HG03565 (cell line): ENCODE data around the gene PMEPA1.

Source experiments
- ATAC-seq: cut with Tn5 transposase; IDR thresholded peaks from one replicate; pipeline ENCODE4 v1.9.1; 2021; ENCODE audit warnings: mild to moderate bottlenecking, moderate library complexity; ENCODE audit not compliant: unreplicated experiment

Gene PMEPA1

DNA sequence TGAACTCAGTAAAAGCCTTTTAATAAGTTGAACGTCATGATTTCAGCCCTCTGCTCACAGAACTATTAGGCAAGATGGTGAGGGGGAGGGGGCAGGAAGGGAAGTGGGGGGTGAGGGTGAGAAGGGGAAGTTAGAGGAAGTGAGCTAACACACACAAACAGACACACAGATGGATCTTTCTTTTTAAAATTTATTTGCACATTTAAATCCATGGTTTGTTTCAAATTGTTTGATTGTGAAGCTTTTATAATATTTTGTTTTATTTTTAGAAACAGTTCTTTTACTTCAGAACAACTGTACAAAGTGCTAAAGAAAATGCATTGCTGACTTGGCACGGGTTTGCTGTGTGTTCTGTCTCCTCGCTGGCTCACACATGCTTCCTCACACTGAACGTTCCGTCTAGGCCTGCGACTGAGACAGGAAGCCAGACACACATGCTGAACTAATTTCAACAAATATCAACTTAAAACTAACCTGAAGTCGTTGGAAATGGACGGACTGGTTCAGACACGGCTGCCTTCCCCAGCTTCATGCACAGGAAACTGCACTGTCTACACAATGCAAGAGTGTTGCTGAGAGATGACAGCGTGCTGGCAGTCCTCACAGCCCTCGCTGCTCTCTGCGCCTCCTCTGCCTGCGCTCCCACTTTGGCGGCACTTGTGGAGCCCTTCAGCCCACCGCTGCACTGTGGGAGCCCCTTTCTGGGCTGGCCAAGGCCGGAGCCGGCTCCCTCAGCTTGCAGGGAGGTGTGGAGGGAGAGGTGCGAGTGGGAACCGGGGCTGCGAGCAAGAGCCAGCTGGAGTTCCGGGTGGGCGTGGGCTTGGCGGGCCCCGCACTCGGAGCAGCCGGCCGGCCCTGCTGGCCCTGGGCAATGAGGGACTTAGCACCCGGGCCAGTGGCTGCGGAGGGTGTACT lies 81.5 kb downstream of the PMEPA1 start:
- ATAC-seq = no peak

DNA sequence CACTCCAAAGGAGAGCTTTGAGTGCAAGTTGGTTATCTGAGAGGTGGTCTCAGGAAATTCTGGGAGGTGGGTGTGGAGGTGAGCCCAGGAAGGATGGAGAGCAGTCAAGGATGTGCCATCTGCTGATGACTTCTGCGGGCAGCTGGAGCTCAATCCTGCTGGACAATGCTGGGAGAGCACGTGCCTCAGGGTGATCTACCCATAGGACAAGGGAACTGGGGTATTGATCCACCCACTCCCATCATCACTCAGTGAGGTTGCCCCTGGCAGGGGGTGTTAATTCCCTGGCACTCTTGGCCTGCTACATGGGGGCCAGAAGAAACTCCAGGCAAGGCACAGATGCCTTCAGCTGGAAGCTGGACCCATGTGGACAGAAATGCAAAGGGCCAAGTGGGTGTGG lies 82.5 kb downstream of the PMEPA1 start:
- no peak for ATAC-seq

DNA sequence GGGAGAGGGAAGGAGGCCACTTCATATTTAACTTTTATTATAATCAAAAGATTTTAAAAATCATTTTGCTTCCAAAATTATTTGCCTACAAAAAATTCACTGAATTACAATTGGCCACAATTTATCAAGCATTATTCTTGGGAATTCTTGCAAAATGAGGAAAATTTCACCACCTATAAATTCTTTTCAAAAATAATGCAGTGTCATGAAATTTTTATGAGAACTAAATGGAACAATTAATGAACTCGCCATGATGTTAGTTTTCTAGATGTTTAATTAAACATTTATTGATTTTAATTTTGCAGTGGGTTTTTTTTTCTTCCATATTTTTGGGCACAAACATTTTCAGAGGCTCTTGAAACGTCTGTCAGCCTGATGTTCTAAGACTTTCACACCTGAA lies 83.8 kb downstream of the PMEPA1 start:
- ATAC-seq = no peak

DNA sequence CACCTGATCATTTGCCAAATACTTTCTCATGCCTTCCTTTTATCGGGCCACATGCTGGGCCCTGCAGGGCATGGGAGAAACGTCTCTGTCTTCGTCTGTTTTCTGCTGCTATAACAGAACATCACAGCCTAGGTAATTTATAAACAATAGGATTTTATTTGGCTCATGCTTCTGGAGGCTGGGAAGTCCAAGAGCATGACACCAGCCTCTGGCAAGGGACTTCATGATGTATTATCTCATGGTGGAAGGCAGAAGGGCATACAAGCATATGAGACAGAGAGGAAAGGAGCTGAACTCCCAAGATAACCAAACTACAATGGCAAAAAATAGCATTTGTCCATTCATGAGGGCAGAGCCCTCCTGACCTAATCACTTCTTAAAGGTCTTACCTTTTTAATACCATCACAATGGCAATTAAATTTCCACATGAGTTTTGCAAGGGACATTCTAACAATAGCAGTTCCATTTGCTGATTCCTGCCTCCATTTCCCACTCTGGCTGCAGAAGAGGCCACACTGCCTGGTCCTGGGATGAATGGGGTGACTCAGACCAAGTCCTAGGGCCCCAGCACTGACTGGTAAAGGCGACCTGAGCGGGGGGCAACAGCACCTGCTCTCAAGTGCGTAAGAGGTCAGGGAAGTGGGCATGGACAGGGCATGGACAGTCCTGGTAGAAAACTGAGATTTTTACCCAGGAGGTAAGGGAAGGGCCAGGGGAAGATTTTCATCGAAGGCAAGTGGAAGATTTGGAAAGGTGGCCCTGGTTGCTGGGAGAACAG lies 84.4 kb downstream of the PMEPA1 start:
- ATAC-seq = no peak

DNA sequence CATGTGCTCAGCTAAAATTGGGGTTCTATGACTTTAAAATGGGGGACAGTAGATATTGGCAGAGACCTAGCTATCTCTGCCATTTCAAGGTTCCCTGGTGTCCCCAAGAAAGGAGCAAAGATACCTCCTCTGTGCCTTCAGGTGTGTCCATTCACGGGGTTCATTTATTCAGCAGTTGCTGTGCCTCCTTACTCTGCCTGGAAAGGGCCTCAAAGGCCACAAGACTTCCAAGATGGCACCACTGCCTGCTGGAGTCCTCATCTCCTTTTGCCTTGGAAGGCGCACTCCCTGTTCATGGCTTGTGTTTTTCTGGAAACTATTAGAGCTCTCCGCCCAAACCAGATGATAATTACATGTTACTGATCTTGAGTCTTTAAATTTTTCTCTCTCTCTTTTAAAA lies 85.7 kb downstream of the PMEPA1 start:
- no peak for ATAC-seq

DNA sequence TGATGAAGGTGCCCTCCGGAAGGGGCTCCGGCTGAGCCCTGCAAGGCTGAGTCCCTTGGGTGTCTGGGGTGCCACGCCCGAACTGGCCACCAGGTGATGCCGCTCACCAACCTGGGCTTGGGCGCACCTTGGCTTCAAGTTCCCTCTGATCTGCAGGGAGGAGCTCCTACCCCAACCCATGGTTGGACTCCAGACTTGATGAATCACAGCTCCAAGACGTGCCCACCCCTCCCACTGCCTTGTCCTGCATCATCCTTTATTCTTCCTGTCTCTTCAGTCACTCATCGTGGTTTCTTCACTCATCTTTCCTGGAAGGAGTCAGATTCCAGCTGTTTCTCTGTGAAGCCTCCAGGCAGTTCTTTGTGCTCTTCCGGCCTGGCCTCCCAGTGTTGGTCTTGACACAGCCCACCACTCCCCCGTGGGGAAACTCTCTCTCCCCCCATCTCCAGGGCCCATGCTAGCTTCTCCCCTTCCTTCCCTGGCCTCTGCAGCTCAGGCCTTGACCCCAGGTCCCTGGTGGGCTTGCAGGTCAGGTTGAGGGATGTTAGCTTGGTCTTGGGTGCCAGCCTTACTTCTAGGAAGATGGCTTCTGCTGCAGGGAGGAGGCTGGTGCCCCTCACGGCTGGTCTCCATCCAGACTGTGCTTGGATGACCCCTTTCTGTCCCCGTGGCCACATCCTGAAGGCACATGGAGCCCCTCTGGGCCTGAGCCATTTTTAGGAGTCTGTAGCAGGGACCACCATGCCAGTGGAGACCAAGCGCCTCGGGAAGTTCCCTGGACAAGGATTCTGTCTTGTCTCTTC lies 87.0 kb downstream of the PMEPA1 start:
- ATAC-seq = no peak

GRCh38 chr20:57622201-57622570 lies 87.6 kb downstream of the PMEPA1 start:
- ATAC-seq = no peak

DNA sequence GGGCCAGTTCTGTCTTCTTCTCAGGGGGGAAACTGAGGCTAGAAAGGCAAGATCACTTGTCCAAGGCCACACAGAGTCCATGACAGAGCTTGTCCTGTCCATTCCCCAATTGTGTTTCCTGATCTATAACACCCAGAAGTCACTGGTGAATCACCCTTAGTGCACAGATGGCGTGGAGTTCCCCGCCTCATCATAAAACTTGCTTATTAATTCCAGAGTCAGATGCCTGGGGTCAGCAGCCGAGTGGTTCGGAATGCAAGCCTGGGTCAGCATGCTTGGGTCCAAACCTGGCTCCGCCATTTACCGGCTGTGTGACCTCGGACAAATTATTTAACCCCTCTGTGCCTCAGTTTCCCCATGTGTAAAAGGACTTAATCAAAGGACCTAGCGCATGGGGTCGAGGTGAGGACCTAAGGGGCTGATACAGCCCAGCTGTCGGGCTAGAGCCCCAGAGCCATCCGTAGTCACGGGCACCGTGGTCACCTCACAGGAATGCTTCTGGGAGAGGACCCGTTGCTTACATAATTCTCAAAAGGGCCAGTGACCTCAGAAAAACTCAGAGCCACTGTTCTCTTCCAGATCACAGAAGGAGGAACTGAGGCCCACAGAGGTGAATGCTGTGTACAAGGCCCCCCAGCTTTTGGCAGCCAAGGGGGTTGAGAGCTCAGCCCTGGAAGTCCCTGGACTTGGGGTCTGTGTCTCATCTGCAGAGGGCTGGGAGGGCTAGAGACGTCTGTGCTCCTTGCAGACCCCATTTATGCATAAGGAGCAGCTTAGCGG lies 88.2 kb downstream of the PMEPA1 start:
- ATAC-seq = no peak

DNA sequence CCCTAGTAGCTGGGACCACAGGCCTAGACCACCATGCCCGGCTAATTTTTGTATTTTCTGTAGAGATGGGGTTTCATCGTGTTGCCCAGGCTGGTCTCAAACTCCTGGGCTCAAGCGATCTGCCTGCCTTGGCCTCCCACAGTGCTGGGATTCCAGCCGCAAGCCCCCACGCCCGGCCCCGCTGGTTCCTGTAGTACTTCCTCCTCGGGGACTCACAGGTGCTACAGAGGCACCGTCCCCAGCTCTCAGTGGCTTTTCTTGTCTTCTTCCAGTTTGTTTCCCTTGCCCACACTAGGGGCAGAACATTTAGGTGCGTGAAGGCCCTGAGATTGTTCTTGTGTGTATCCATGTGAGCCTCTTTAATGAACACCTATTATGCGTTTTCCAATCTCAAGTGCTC lies 88.8 kb downstream of the PMEPA1 start:
- ATAC-seq = no peak

GRCh38 chr20:57620274-57620990 lies 89.4 kb downstream of the PMEPA1 start, which contains the start of gene ZBP1:
TSS of gene ZBP1 (minus strand) at chr20:57620426. CDS start at chr20:57620295, 131 bp downstream.
- peak; percentile 33 for ATAC-seq

DNA sequence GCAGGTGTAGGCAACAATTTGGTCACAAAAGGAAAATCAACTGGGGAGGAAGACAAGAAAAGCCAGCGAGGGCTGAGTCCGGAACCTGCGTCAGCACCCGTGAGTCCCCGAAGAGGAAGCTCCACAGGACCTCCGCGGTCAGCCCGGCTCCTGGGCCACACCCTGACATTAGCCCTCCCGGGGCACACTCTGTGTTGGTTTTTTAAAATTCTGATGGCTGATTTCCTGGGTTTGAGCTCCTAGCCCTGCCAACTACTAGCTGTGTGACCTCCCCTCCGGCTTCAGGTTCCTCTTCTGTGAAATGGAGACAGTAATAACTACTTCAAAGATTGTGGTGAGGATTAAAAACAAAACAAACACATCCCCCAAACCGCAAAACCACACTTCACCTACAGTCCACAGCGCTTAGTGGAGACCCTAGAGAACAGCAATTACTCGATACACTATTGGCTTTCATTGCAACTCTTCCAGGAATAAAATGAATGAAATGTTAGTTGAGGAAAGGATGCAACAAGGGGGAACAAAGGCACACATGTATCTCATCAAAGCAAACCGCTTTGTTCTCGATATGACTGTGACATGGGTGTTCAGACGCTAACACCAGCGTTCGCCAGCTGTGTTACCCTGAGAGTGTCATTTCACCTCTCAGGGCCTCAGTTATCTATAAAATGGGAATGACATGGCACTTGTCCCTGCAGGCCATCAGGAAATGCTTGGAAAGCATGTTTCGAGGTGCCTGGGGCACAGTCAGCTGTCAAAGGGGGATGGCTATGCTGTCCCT lies 90.6 kb downstream of the PMEPA1 start:
- ATAC-seq = peak; percentile 55

DNA sequence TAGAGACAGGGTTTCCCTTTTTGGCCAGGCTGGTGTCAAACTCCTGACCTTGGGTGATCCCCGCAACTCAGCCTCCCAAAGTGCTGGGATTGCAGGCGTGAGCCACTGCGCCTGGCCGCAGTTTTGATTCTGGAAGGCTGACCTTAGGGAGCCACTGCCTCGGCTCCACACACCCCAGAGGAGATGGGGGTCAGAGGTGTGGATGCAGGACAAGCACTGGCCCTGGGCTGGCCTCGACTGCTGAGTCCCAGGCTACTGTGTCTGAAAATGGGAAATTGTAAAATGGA lies 91.1 kb downstream of the PMEPA1 start:
- ATAC-seq = no peak

- no peak for ATAC-seq
Observed at GRCh38 chr20:57618091-57618763, 91.6 kb downstream of the PMEPA1 start.

DNA sequence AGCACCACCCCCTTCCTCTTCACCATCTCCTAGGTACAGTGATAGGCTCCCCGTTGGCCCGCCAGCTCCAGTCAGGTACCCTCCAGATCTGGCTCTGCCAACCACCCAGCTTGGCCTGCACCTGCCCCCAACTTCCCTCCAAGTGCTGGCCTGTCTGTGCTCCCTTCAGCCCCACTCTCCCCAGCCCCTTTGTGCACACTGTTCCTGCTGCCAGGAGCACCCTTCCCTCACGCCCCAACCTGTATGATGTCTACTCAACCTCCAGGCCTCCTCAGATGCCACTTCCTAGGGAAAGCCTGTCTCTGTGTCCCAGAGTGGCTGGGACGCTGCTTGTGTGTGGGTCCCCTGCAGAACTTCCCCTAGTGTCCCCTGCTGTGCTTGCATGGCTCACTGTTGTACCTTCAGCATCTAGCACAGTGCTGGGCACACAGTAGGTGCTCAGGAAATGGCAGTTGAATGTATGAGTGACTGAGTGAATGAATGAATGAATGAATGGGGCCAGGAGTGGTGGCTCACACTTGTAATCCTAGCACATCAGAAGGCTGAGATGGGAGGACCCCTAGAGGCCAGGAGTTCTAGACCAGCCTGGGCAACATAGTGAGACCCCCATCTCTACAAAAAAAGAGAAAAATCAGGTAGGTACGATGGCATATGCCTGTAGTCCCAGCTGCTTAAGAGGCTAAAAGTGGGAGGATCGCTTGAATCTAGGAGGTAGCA lies 92.6 kb downstream of the PMEPA1 start:
- no peak for ATAC-seq

DNA sequence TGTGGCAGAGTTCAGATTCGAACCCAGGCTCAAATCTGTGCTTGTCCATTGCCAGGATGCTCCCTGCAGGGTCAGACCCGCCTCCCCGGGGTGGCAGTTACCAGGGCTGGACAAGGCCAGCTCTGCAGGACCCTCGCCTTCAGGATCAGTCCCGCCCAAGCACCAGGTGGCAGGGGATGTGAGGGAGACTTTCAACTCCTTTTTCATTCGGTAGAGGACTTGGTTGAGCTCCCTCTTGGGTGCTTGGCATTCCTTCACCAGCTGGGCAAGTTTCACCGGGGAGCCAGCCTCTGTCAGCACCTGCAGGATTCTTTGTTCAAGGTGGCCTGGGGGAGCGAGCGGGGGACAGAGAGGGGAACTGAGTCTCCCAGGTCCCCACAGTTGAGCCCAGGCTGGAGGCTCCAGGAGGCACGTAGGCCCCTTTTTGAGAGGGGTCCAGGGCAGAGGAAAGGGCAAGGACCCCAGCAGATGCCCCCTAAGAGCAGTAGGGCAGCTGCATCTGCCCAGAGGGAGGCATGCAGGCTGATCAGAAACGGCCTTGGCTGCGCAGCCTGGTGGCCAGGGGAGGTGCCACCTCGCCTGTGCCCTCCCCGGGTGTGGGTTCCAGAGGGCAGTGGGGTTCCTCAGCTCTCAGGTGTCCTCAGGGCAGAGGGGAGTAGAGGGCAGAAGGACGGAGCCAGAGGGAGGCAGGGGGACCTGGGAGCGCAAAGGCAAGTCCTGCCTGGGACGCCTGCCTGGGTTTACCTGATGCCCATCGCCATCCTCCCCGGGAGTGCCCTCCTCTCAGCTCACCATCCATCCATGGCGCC lies 93.5 kb downstream of the PMEPA1 start:
- no peak for ATAC-seq

- ATAC-seq = no peak
Observed at GRCh38 chr20:57615445-57615811, 94.4 kb downstream of the PMEPA1 start.
